HPDE6-E6E7 (cell line): ENCODE results near the gene REX1BD.
"Not testable (repeated sequence)": the region's sequence is repeated elsewhere in the genome, so short reads cannot be mapped to it uniquely, and the experiment has no call there.

Experiments
- DNase-seq: peaks from one replicate; pipeline ENCODE4 v3.0.0; 2011; ENCODE audit warnings: missing footprints; ENCODE audit errors: extremely low spot score

The REX1BD gene

GRCh38 chr19:18577365-18577914, 11.2 kb upstream of the REX1BD start:
- DNase-seq, result no peak

- no peak for DNase-seq
These were observed 8.3 kb upstream of the REX1BD start for GRCh38 chr19:18580311-18580710.

- no peak for DNase-seq
These were observed 2.3 kb upstream of the REX1BD start for GRCh38 chr19:18586306-18586705.

- no peak for DNase-seq
These were observed 1.0 kb upstream of the REX1BD start for GRCh38 chr19:18587561-18587960.

GRCh38 chr19:18587962-18588610, 512 bp upstream of the REX1BD start:
- no peak for DNase-seq

- peak; percentile 74 for DNase-seq
These were observed 1.0 kb downstream of the REX1BD start for GRCh38 chr19:18589380-18590272.

GRCh38 chr19:18590273-18591272, 2.0 kb downstream of the REX1BD start:
- no peak for DNase-seq

GRCh38 chr19:18591735-18592385, 3.3 kb downstream of the REX1BD start:
- no peak for DNase-seq

GRCh38 chr19:18592732-18593131, 4.1 kb downstream of the REX1BD start:
- DNase-seq, result not testable (repeated sequence)

- no peak for DNase-seq
These were observed 4.9 kb downstream of the REX1BD start for GRCh38 chr19:18593367-18594095.

- peak; percentile 81 for DNase-seq
These were observed 5.7 kb downstream of the REX1BD start for GRCh38 chr19:18594096-18594823.

- no peak for DNase-seq
These were observed 6.3 kb downstream of the REX1BD start for GRCh38 chr19:18594824-18595373.

- DNase-seq, result no peak
These were observed 6.9 kb downstream of the REX1BD start for GRCh38 chr19:18595475-18595874.

- no peak for DNase-seq
These were observed 8.2 kb downstream of the REX1BD start for GRCh38 chr19:18596752-18597157.

- DNase-seq, result no peak
These were observed 9.4 kb downstream of the REX1BD start for GRCh38 chr19:18597809-18598660.

GRCh38 chr19:18599485-18599884, 10.9 kb downstream of the REX1BD start:
- DNase-seq, result no peak

- DNase-seq, result not testable (repeated sequence)
These were observed 12.2 kb downstream of the REX1BD start for GRCh38 chr19:18600692-18601397.

GRCh38 chr19:18601875-18602274, 13.3 kb downstream of the REX1BD start:
- no peak for DNase-seq
